Left cardiac atrium (tissue), 4 donors: ENCODE data around the gene CHST3. TPM values are rescaled to one million over a fixed set of nuclear protein-coding genes. Genes with fewer than 3 reads are reported as not detected.

Experiments used
- ATAC-seq, 2 donors: fragments of 200-7000 bp; cut with Tn5 transposase; one replicate each; pipeline ENCODE4 v1.9.1; 2020; ENCODE audit warnings: mild to moderate bottlenecking in 2 of 2, moderate library complexity in 2 of 2
- DNase-seq: peaks from one replicate; pipeline ENCODE4 v3.0.0-alpha.2; 2020
- intact Hi-C, 2 donors: fragments of 100-400 bp; cut with DNase I; formaldehyde crosslinking; loops; one replicate each; pipeline versions ENCODE4 v1.14.1 to v1.15.1; 2022 to 2023
- total RNA-seq, 2 donors: library from RNA; stranded (reverse); fragmentation: NEBNext Ultra II Directional; extraction: Animal tissue kit (Norgen Biotek cat#: 25700); gene quantifications; one replicate each; pipeline ENCODE4 v1.2.1, GENCODE V29; 2021
- donor health status: DM: no; HTN: yes; CAD: no.
- donor health status: DM: no; HTN: yes; CAD: no; lungs with severe emphysema.
- donor health status: DM: yes; HTN: yes; CAD: no.
- donor health status: Dilated cardiomyopathy.

The CHST3 gene
- total RNA-seq, 2 donors from 2014 or later, result 17.7 to 40.0 TPM

DNA sequence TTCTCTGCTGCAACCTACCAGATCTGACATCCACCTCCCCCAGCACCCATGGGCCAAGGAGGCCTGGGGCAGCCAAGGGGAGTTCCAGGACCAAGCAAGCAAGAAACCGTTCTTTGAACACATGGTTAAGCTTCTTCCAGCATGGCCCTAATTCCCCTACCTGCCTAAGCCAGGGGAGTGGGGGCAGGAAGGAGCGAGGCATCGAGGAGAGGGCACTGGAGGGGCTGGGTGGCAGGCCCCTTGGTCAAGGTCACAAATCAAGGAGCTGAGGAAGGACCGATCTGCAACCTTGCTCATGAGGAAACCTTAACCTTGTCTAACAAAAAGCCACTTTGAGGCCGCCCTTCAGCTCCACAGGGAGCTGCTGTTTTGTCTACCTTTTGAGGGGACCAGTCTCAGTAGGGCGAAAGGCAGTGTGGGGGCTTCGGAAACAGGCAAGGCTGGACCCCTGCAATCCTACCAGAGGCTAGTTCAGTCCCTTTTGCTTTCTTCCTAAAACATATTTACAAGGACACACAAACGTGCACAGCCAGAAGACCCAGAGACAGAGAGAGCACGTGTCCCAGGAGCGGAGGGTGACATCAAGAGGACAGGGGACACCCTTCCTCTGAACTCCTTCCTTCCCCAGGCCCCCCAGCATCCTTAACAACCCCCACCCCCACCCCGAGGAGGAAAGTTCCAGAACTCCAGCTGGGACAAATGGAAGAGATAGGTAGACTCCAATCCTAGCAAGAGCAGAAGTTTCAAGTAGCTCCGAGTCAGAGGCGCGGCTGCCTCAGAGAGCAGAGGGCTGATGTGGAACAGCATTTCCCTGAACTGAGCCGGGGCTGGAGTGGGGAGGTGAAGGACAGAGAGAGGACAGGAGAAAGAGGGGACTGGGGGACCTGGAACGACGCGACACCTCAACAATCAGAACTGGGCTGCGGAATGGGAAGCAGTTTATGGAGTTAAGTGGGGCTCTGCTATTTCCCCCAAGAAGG, 95.9 kb downstream of the CHST3 start:
- ATAC-seq (no peak), DNase-seq (no peak)
- intact Hi-C loops, result loop anchor here (10.0 kb wide), 1 partner anchor 275 kb away; no protein-coding TSS in a partner anchor

DNA sequence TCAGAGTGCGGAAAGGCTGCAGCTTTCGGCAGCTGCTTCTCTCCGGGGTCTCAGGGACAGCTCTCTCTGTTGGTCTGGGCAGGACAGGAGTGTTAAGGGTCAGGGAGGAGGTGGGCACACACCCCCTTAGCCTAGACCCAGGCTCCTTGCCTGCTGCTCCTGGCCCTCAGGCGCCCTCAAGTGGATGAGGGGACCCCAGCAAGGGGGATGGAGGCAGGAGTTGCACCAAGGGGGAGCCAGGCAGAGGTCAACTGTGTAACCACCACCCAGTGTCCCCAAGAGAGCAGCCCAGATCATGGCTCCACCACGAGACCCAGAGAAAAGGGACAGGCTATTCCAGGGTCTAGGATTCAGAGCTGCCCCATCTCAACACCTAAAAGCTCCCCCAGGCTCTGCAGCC, 97.3 kb downstream of the CHST3 start:
- DNase-seq (no peak), ATAC-seq (no peak)
- intact Hi-C loops, result loop anchor here in 1 of 2 donors (10.0 kb wide), 1 partner anchor 273 kb away; no protein-coding TSS in a partner anchor

DNA sequence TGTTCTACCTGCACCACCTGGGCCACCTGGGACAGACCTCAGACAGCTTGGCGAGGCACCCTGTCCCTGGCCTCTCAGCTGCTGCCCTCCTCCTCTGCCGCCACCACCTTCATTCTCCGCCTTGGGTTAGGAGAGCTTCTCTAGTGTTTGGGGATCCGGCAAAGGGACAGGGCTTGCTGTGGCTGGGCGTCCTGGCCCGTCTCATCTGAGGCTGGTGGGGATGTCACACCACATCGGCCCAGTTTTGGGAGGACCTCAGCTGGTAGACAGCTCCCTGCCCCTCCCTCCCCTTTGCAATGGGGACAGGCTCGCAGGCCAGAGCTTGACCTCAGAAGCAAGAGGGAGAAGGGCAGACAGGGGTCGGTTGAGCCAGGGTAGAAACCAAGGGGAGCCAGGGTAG, 97.7 kb downstream of the CHST3 start:
- no peak for ATAC-seq
- no peak for DNase-seq
- intact Hi-C loops, result loop anchor here in 1 of 2 donors (10.0 kb wide), 1 partner anchor 273 kb away; no protein-coding TSS in a partner anchor

DNA sequence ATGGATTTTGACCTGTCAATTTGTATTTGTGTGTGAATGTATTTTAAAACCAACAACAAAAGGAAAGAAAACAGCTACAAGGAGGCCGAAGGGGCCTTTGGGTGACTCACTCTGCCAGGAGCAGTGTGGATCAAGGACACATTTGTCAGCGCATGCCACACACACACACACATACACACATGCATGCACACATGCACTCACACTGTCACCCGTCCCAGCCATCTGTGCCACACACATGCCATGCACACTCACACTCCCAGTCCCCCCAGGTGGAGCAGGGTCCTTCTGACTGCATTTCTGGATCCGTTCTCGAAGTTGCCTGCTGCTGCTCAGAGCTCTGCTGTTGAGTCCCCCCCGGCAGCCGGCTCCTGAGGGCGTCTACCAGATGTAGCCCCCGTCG, 98.2 kb downstream of the CHST3 start:
- DNase-seq (no peak), ATAC-seq (no peak)
- intact Hi-C loops, result loop anchor here in 1 of 2 donors (10.0 kb wide), 1 partner anchor 272 kb away; no protein-coding TSS in a partner anchor

Other genes with a start within 250 kb of the CHST3 start
- gene C10orf105, start 244.6 kb upstream of the CHST3 start, total RNA-seq, result under 1 TPM; 0.27 to 0.47 TPM
- gene VSIR, start 190.9 kb upstream of the CHST3 start, total RNA-seq, result 10 to 100 TPM; 40.6 to 65.3 TPM
- gene PSAP, start 113.1 kb upstream of the CHST3 start, total RNA-seq, result 1,000 to 10,000 TPM; 1,413 to 1,441 TPM
- 1 to 10 TPM; 8.1 to 9.8 TPM for gene SPOCK2, start 124.2 kb downstream of the CHST3 start, total RNA-seq